ENCODE measurements around the gene COX4I1.
"Not testable (repeated sequence)": the region's sequence is repeated elsewhere in the genome, so short reads cannot be mapped to it uniquely, and the experiment has no call there.

The COX4I1 gene

DNA sequence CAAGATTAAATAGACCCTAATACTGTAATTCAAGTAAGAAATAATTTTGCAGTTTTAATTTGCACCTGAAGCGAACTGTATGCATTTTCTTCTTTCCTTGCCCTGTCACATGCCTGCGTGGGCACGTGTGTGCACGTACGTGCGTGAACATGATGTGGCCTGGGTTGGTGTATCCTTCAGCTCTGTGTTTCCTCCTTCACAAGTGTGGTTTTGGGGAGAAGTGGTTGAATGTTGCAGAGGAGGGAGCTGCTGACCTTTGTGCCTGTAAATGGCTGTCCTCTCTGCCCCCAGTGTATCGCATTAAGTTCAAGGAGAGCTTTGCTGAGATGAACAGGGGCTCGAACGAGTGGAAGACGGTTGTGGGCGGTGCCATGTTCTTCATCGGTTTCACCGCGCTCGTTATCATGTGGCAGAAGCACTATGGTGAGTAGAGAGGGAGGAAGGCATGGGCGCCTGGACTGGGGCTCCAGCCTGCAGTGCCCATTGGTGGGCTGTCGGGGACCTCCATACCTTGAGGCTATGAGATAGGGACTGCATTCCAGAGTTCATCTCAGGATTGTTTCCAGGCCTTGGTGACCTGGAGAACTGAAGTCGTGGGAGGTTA, 6.0 kb downstream of the COX4I1 start:
- peaks cover 5% of the 10 kb centered on the region for H3K27me3 ChIP-seq (ENCODE audit: control insufficient read depth, insufficient read depth, low read length)
- no peak overlapping the region for H3K9ac ChIP-seq (ENCODE audit: low read depth, low read length)
- H3K36me3 ChIP-seq (ENCODE audit: insufficient read depth, low read length), result peaks cover 60% of the 10 kb centered on the region
- no peak overlapping the region for H3K4me3 ChIP-seq (ENCODE audit: low read length)
- no peak overlapping the region for H3K4me2 ChIP-seq (ENCODE audit: low read length)
- no peaks in the 10 kb centered on the region for H3K9me3 ChIP-seq (replicated peaks; ENCODE audit: low read length)
- H3K4me1 ChIP-seq (ENCODE audit: control insufficient read depth, insufficient read depth, low read length), result peaks cover 7% of the 10 kb centered on the region

DNA sequence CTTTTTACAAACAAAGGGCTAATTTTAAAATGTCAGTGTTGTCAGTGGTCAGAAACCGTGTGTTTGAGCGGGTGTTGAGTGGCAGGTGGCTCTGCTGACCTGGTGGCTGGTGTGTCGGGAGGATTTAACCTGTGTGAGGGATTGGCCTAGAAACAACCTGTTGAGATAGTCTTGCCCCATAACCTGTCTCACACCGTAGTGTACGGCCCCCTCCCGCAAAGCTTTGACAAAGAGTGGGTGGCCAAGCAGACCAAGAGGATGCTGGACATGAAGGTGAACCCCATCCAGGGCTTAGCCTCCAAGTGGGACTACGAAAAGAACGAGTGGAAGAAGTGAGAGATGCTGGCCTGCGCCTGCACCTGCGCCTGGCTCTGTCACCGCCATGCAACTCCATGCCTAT, 7.0 kb downstream of the COX4I1 start:
- H3K36me3 ChIP-seq (ENCODE audit: insufficient read depth, low read length), result peaks cover 53% of the 10 kb centered on the region

DNA sequence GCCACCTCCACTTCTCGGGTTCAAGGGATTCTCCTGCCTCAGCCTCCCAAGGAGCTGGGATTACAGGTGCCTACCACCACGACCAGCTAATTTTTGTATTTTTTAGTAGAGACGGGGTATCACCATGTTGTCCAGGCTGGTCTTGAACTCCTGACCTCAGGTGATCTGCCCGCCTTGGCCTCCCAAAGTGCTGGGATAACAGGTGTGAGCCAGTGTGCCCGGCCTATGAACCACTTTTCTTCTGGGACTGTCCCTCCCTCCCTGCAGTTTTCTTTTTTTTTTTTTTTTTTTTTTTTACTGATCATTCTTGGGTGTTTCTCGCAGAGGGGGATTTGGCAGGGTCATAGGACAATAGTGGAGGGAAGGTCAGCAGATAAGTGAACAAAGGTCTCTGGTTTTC, 7.8 kb downstream of the COX4I1 start:
- not testable (repeated sequence) for H3K4me2 ChIP-seq (ENCODE audit: low read length); H3K9ac ChIP-seq (ENCODE audit: low read depth, low read length); H3K9me3 ChIP-seq (replicated peaks; ENCODE audit: low read length); H3K4me3 ChIP-seq (ENCODE audit: low read length); H3K4me1 ChIP-seq (ENCODE audit: control insufficient read depth, insufficient read depth, low read length)
- Histone ChIP-seq H3K36me3 (ENCODE audit: insufficient read depth, low read length) (peaks cover 45% of the 10 kb centered on the region), H3K27me3 (ENCODE audit: control insufficient read depth, insufficient read depth, low read length) (peaks cover 19% of the 10 kb centered on the region)

More for the DNA sequence above, 7.0 kb downstream of the COX4I1 start:
- H3K9ac ChIP-seq (ENCODE audit: low read depth, low read length), result no peak overlapping the region
- H3K9me3 ChIP-seq (replicated peaks; ENCODE audit: low read length), result no peaks in the 10 kb centered on the region
- no peak overlapping the region for H3K4me3 ChIP-seq (ENCODE audit: low read length)
- peaks cover 11% of the 10 kb centered on the region for H3K27me3 ChIP-seq (ENCODE audit: control insufficient read depth, insufficient read depth, low read length)
- no peaks in the 10 kb centered on the region for H3K4me1 ChIP-seq (ENCODE audit: control insufficient read depth, insufficient read depth, low read length)
- H3K4me2 ChIP-seq (ENCODE audit: low read length), result no peak overlapping the region

DNA sequence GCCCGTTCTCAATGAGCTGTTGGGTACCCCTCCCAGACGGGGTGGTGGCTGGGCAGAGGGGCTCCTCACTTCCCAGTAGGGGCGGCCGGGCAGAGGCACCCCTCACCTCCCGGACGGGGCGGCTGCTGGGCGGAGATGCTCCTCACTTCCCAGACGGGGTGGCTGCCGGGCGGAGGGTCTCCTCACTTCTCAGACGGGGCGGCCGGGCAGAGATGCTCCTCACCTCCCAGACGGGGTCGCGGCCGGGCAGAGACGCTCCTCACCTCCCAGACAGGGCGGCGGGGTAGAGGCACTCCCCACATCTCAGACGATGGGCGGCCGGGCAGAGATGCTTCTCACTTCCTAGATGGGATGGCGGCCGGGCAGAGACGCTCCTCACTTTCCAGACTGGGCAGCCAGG, 8.6 kb downstream of the COX4I1 start:
- H3K4me3 ChIP-seq (ENCODE audit: low read length); H3K9me3 ChIP-seq (replicated peaks; ENCODE audit: low read length); H3K9ac ChIP-seq (ENCODE audit: low read depth, low read length); H3K4me2 ChIP-seq (ENCODE audit: low read length); H3K4me1 ChIP-seq (ENCODE audit: control insufficient read depth, insufficient read depth, low read length): not testable (repeated sequence)
- peaks cover 37% of the 10 kb centered on the region for H3K36me3 ChIP-seq (ENCODE audit: insufficient read depth, low read length)
- peaks cover 26% of the 10 kb centered on the region for H3K27me3 ChIP-seq (ENCODE audit: control insufficient read depth, insufficient read depth, low read length)

DNA sequence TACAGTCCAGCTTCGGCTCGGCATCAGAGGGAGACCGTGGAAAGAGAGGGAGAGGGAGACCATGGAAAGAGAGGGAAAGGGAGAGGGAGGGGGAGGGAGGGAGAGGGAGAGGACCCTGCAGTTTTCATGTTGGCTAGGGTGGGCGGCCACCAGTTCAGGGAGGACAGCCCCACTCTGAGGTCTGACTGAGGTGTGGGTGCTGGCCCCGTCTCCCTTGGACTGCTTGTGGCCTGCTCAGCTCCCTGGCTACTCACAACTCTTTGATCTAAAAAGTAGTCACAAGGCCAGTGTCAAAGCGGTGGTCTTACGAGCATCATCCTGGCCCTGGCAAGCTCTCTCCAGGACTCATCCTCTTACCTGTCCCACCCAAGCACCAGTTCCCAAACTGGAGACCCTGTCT, 9.4 kb downstream of the COX4I1 start:
- Histone ChIP-seq H3K4me2 (ENCODE audit: low read length) (no peak overlapping the region), H3K9ac (ENCODE audit: low read depth, low read length) (no peak overlapping the region), H3K27me3 (ENCODE audit: control insufficient read depth, insufficient read depth, low read length) (peaks cover 35% of the 10 kb centered on the region), H3K4me3 (ENCODE audit: low read length) (no peak overlapping the region), H3K4me1 (ENCODE audit: control insufficient read depth, insufficient read depth, low read length) (no peaks in the 10 kb centered on the region), H3K36me3 (ENCODE audit: insufficient read depth, low read length) (peaks cover 29% of the 10 kb centered on the region), H3K9me3 (replicated peaks; ENCODE audit: low read length) (no peaks in the 10 kb centered on the region)

DNA sequence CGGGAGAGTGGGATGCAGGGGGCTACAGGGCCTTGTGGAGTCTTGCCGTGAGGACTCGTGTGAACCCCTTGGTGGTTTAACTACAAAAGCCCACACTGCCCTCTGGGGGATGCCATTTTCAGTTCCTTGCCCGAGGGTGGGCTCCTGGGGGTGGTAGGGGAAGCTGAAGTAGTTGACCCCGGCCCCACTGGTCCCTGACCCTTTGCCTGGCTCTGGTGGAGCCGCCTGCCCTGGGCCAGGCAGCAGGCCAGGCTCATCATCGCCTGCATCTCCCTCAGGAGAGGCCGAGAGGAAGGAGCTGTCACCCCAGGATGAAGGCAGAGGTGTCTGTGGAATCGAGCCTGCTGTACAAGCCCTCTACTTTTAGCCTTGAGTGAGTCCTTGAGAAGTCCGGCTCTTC, 10.2 kb downstream of the COX4I1 start:
- Histone ChIP-seq H3K36me3 (ENCODE audit: insufficient read depth, low read length) (peaks cover 25% of the 10 kb centered on the region), H3K9ac (ENCODE audit: low read depth, low read length) (no peak overlapping the region), H3K4me2 (ENCODE audit: low read length) (no peak overlapping the region), H3K4me3 (ENCODE audit: low read length) (no peak overlapping the region), H3K9me3 (replicated peaks; ENCODE audit: low read length) (no peaks in the 10 kb centered on the region), H3K4me1 (ENCODE audit: control insufficient read depth, insufficient read depth, low read length) (no peaks in the 10 kb centered on the region), H3K27me3 (ENCODE audit: control insufficient read depth, insufficient read depth, low read length) (peaks cover 39% of the 10 kb centered on the region)

DNA sequence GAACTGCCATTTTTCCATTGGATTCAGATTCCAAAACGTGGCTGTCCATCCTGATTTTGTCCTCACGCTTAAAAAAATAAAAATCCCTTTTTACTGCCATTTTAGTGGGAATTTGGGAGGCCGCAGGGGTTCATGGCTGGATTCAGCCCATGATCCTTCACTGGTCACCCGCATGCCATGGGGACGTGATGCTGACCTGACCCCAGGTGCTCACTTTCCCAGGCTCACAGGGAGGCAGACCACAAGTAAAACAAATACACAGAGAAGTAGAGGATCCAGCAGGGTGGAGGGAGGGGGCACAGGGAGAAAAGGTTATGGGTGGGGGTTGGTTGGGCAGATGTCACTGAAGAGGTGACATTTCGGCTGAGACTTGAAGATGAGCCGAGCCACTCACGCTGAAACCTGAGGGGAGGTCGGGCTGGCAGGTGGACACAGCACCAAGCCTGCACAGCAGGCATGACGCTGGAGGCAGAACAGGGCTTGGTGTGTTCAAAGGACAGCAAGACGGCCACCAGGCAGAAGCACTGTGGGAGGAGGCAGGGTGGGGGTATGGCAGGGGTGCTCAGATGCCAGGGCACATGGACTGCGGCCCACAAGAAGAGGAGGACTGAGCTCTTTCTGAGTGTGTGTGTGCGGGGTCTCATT, 10.7 kb downstream of the COX4I1 start:
- peaks cover 20% of the 10 kb centered on the region for H3K36me3 ChIP-seq (ENCODE audit: insufficient read depth, low read length)
- no peaks in the 10 kb centered on the region for H3K4me1 ChIP-seq (ENCODE audit: control insufficient read depth, insufficient read depth, low read length)
- H3K4me2 ChIP-seq (ENCODE audit: low read length), result no peak overlapping the region
- no peak overlapping the region for H3K9ac ChIP-seq (ENCODE audit: low read depth, low read length)
- no peak overlapping the region for H3K4me3 ChIP-seq (ENCODE audit: low read length)
- no peaks in the 10 kb centered on the region for H3K9me3 ChIP-seq (replicated peaks; ENCODE audit: low read length)
- H3K27me3 ChIP-seq (ENCODE audit: control insufficient read depth, insufficient read depth, low read length), result peaks cover 40% of the 10 kb centered on the region

DNA sequence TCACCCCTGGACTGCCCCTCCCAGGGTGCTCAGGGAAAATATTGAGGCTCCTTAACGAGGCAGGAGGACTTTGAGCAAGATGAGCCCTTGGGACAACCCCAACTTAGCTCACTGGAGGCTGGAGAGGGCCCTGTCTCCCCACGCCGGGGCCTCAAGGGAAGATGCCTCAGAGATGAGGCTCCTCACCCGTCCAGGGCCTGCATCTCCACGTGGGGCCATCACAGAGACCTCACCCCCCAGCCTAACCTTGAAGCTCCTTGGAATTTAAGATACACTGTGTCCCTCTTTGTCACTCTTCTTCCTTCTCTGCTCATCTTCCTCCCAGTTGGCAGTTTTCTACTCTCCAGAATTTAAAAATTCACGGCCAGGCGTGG, 11.2 kb downstream of the COX4I1 start:
- Histone ChIP-seq H3K9ac (ENCODE audit: low read depth, low read length) (no peak overlapping the region), H3K36me3 (ENCODE audit: insufficient read depth, low read length) (peaks cover 15% of the 10 kb centered on the region), H3K4me1 (ENCODE audit: control insufficient read depth, insufficient read depth, low read length) (no peaks in the 10 kb centered on the region), H3K4me2 (ENCODE audit: low read length) (no peak overlapping the region), H3K27me3 (ENCODE audit: control insufficient read depth, insufficient read depth, low read length) (peaks cover 44% of the 10 kb centered on the region), H3K9me3 (replicated peaks; ENCODE audit: low read length) (no peaks in the 10 kb centered on the region), H3K4me3 (ENCODE audit: low read length) (no peak overlapping the region)

DNA sequence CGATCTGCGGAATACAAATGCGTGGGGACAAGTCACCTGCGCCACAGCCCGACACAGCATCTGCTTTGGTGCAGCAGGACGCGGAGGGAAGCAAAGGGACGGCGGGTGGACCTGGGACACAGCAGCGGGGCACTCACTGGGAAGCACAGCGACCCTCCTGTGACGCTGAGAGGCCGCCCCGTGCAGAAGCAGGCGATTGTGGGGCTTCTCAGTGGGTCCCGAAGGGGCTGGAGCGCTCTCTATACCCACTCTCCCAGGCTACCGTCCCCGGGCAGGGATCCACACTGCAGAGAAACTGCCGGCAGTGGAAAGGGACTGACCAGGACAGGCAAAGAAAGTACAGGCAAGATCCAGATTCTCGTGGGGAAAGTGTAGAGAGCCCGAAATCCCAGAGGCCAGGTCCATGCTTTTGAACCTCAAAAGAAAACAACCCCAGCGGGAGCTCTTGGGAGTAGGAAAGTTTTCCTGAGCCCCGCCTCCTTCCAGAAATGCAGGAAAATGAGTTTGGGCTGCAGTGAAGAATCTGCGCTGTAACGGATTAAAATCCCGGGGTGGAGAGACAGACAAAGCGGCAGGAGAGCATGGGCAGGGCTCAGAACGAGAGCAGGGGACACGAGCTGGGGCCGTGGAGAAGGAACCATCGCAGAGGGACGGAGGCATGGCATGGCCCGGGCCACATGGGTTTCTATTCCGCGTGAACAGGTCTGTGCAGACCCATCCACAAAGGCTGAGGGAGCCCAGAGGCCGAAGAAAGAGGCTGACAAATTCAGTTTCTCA, 12.7 kb downstream of the COX4I1 start:
- Histone ChIP-seq H3K9ac (ENCODE audit: low read depth, low read length) (no peak overlapping the region), H3K4me3 (ENCODE audit: low read length) (no peak overlapping the region), H3K36me3 (ENCODE audit: insufficient read depth, low read length) (peaks cover under 1% of the 10 kb centered on the region), H3K4me2 (ENCODE audit: low read length) (peak overlapping the region; percentile 19), H3K27me3 (ENCODE audit: control insufficient read depth, insufficient read depth, low read length) (peaks cover 49% of the 10 kb centered on the region), H3K4me1 (ENCODE audit: control insufficient read depth, insufficient read depth, low read length) (no peaks in the 10 kb centered on the region), H3K9me3 (replicated peaks; ENCODE audit: low read length) (no peaks in the 10 kb centered on the region)

DNA sequence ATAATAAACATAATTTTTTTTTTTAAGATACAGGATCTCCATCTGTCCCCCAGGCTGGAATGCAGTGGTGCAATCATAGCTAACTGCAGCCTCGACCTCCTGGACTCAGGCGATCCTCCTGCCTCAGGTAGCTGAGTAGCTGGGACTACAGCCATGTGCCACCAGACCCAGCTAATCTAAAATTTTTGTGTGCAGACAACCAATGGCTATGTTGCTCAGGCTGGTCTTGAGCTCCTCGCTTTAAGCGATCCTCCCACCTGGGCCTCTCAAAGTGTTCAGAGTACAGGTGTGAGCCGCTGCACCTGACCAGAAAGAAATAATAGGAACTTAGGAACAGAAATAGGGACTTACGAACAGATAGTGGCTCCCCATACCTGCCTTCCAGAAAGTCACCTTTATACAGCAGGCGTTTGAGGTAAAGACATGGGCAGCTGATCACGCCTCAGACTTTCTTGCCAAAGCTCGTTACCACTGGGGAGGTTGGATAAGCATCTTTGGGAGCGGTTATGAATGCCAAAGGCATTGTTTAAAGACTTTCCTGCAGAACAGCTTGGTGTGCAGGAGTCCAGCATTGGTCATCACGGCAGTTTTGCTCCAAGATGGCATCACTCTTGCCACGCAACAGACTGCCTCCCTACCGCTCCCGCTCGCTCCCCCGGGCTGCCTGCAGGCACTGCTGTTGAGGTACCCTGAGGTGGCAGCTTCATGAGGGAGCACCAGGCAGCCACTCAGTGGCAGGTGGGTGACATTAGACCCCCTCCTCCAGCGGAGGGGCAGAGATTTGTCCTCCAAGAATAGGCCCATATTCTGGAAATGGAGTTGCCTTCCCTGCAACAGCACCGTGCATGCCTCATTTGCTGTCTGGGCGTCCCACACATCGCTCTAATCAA, 13.6 kb downstream of the COX4I1 start:
- H3K4me3 ChIP-seq (ENCODE audit: low read length), result no peak overlapping the region
- no peak overlapping the region for H3K4me2 ChIP-seq (ENCODE audit: low read length)
- H3K9ac ChIP-seq (ENCODE audit: low read depth, low read length), result no peak overlapping the region
- H3K4me1 ChIP-seq (ENCODE audit: control insufficient read depth, insufficient read depth, low read length), result no peaks in the 10 kb centered on the region
- peaks cover 50% of the 10 kb centered on the region for H3K27me3 ChIP-seq (ENCODE audit: control insufficient read depth, insufficient read depth, low read length)
- no peaks in the 10 kb centered on the region for H3K36me3 ChIP-seq (ENCODE audit: insufficient read depth, low read length)
- no peaks in the 10 kb centered on the region for H3K9me3 ChIP-seq (replicated peaks; ENCODE audit: low read length)

DNA sequence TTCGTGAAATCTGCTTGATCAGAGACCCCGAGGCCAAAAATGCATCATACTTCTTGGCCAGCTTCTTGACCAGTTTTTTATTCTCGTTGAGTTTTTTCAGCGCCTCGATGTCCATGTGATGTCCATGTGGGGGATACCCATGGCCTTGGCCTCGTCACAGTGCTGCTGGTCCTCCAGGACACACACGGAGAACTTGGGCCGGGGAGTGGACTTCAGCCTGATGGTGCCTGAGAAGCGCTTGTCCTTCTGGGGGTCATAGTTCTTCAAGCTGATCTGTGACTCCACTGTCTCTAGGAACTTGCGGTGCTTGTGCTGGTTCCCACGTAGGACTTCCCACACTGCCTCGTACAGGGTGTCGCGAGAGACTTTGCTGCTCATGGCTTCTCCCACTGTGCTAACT, 16.7 kb downstream of the COX4I1 start:
- Histone ChIP-seq H3K9ac (ENCODE audit: low read depth, low read length) (no peak overlapping the region), H3K4me3 (ENCODE audit: low read length) (no peak overlapping the region), H3K27me3 (ENCODE audit: control insufficient read depth, insufficient read depth, low read length) (peaks cover 56% of the 10 kb centered on the region), H3K9me3 (replicated peaks; ENCODE audit: low read length) (no peaks in the 10 kb centered on the region), H3K4me2 (ENCODE audit: low read length) (no peak overlapping the region), H3K36me3 (ENCODE audit: insufficient read depth, low read length) (no peaks in the 10 kb centered on the region), H3K4me1 (ENCODE audit: control insufficient read depth, insufficient read depth, low read length) (no peaks in the 10 kb centered on the region)
